Muscle of back (tissue), 11 donors: ENCODE measurements around the gene CCDC146. TPM values are rescaled to one million over a fixed set of nuclear protein-coding genes. Genes with fewer than 3 reads are reported as not detected.
"Not testable (repeated sequence)": the region's sequence is repeated elsewhere in the genome, so short reads cannot be mapped to it uniquely, and the experiment has no call there.

Source experiments
- DNase-seq, 3 donors: peaks; one replicate each; pipeline versions ENCODE4 v3.0.0 to v3.0.0-alpha.2; 2013
- polyA plus RNA-seq, 10 donors: library from polyadenylated mRNA; unstranded; fragments of 120-200 nt; gene quantifications; one replicate each; pipeline ENCODE4 v1.2.1, GENCODE V29; 2013; ENCODE audit not compliant: insufficient read length in 10 of 10

The CCDC146 gene
- polyA plus RNA-seq, 10 donors, result 4.9 to 24.2 (median 10.6) TPM

- peak; percentile 53 to 83 (median 68) for DNase-seq
Observed at GRCh38 chr7:77199013-77199966, 76.9 kb downstream of the CCDC146 start, which contains the start of gene FGL2. TSS of gene FGL2 (minus strand) at chr7:77199819. CDS start at chr7:77199793, 26 bp downstream.

- DNase-seq, result no peak
Observed at GRCh38 chr7:77200542-77200941, 78.1 kb downstream of the CCDC146 start.

- DNase-seq, result peak in 2 of 3 donors; percentile 58 to 63
Observed at GRCh38 chr7:77202481-77202976, 80.1 kb downstream of the CCDC146 start.

- DNase-seq, result no peak
Observed at GRCh38 chr7:77205706-77206105, 83.3 kb downstream of the CCDC146 start.

- DNase-seq, result no peak
Observed at GRCh38 chr7:77208416-77208815, 86.0 kb downstream of the CCDC146 start.

- DNase-seq, result no peak
Observed at GRCh38 chr7:77209479-77210139, 87.2 kb downstream of the CCDC146 start.

- DNase-seq, result no peak
Observed at GRCh38 chr7:77216181-77216845, 93.9 kb downstream of the CCDC146 start.

GRCh38 chr7:77217474-77218185 is 95.2 kb downstream of the CCDC146 start:
- no peak for DNase-seq

- not testable (repeated sequence) for DNase-seq
Observed at GRCh38 chr7:77219701-77220331, 97.4 kb downstream of the CCDC146 start.

GRCh38 chr7:77222065-77222464 is 99.7 kb downstream of the CCDC146 start:
- no peak for DNase-seq

GRCh38 chr7:77222819-77223218 is 100.4 kb downstream of the CCDC146 start:
- DNase-seq, result no peak

- no peak for DNase-seq
Observed at GRCh38 chr7:77223261-77223660, 100.8 kb downstream of the CCDC146 start.

- DNase-seq, result peak; percentile 20 to 52 (median 39)
Observed at GRCh38 chr7:77226357-77226839, 104.0 kb downstream of the CCDC146 start.

GRCh38 chr7:77228795-77229194 is 106.4 kb downstream of the CCDC146 start:
- not testable (repeated sequence) for DNase-seq

GRCh38 chr7:77232467-77232866 is 110.1 kb downstream of the CCDC146 start:
- DNase-seq, result no peak

- DNase-seq, result no peak
Observed at GRCh38 chr7:77235276-77235675, 112.9 kb downstream of the CCDC146 start.

- peak in 1 of 3 donors; percentile 38 for DNase-seq
Observed at GRCh38 chr7:77238703-77239136, 116.3 kb downstream of the CCDC146 start.

GRCh38 chr7:77239471-77239870 is 117.1 kb downstream of the CCDC146 start:
- DNase-seq, result no peak

- DNase-seq, result no peak
Observed at GRCh38 chr7:77242068-77242467, 119.7 kb downstream of the CCDC146 start.

- no peak for DNase-seq
Observed at GRCh38 chr7:77242554-77242953, 120.1 kb downstream of the CCDC146 start.
